Suprapubic skin (tissue), 4 donors: Measurements from ENCODE around the gene TRPM1. TPM values are rescaled to one million over a fixed set of nuclear protein-coding genes. Genes with fewer than 3 reads are reported as not detected.

Experiments
- DNase-seq, 2 donors: peaks; one replicate each; pipeline ENCODE4 v3.0.0-alpha.2; 2019; ENCODE audit warnings: low spot score in 2 of 2
- H3K27ac ChIP-seq: fragments of 200-600 bp; sonication (generic); one replicate; pipeline ENCODE4 v1.5.1; 2019
- H3K27me3 ChIP-seq: fragments of 200-600 bp; sonication (generic); one replicate; pipeline ENCODE4 v1.5.1; 2019
- H3K36me3 ChIP-seq: fragments of 200-600 bp; sonication (generic); one replicate; pipeline ENCODE4 v1.5.1; 2019
- H3K4me1 ChIP-seq: fragments of 200-600 bp; sonication (generic); one replicate; pipeline ENCODE4 v1.5.1; 2019
- H3K4me3 ChIP-seq: fragments of 200-600 bp; sonication (generic); one replicate; pipeline ENCODE4 v1.5.1; 2019; ENCODE audit warnings: mild to moderate bottlenecking
- H3K9me3 ChIP-seq: fragments of 200-600 bp; sonication (generic); one replicate; pipeline ENCODE4 v1.5.1; 2019
- EP300 ChIP-seq: sonication (generic); formaldehyde crosslinking; IDR thresholded peaks from one replicate; pipeline ENCODE4 v1.6.1; 2017; ENCODE audit warnings: antibody characterized with exemption
- POLR2A ChIP-seq, 2 donors: fragments of 450-650 bp; IDR thresholded peaks; one replicate each; pipeline ENCODE4 v1.6.1; 2017; ENCODE audit warnings: antibody characterized with exemption in 2 of 2, mild to moderate bottlenecking in 2 of 2, moderate library complexity in 2 of 2
- POLR2AphosphoS5 ChIP-seq, 3 donors: sonication (generic); formaldehyde crosslinking; IDR thresholded peaks; one replicate each; pipeline ENCODE4 v1.6.1; 2017; ENCODE audit warnings: antibody characterized with exemption in 3 of 3
- WGBS: methylation state at CpG from one replicate; pipeline ENCODE4 v1.1.5; 2018; 5-methylcytosine and 5-hydroxymethylcytosine counted together
- total RNA-seq, 4 donors: library from RNA; depleted of rRNA; stranded (reverse); fragments of >200 nt; gene quantifications; one replicate each; pipeline ENCODE4 v1.1.0, GENCODE V29; 2016
- TF ChIP-seq, protein P1 (sequence below), 2 donors: fragments of 200-600 bp in 1 of 2; fragments of 450-650 bp in 1 of 2; sonication (generic) in 1 of 2; IDR thresholded peaks; one replicate each; pipeline ENCODE4 v1.5.1; 2016 to 2019; ENCODE audit warnings: antibody characterized with exemption in 2 of 2, mild to moderate bottlenecking in 1 of 2, moderate library complexity in 1 of 2

TRPM1 gene
- total RNA-seq, 4 donors from 2014 or later, result 5.1 to 15.2 (median 10.2) TPM

DNA sequence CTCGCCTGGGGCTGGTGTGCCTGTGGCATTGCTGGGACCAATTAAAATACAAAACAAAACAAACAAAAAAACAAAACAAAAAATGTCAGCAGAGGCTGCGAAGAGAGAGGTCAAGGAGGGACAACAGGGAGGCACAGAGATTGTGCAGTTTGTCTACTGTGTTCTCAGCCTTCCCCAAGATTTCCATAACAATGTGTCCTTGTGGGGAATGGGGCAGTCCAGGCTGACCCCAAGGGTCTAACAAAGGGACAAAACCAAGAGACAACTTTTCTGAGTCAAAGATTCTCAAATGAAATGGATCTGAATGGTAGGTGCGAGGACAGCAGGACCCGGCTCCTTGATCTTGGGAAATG lies 46.4 kb upstream of the TRPM1 start:
- WGBS, result 83% methylated on average over 4 of the region's 4 CpGs
- Histone ChIP-seq H3K27ac (no peak overlapping the region), H3K27me3 (no peaks in the 10 kb centered on the region), H3K9me3 (no peaks in the 10 kb centered on the region), H3K4me3 (no peak overlapping the region), H3K4me1 (no peaks in the 10 kb centered on the region), H3K36me3 (no peaks in the 10 kb centered on the region)
- no peak for DNase-seq
- TF ChIP-seq POLR2AphosphoS5 (IDR thresholded peaks at IDR 0.05) (no peak), POLR2A (IDR thresholded peaks at IDR 0.05) (no peak), EP300 (no peak)
- TF ChIP-seq, protein P1, sequence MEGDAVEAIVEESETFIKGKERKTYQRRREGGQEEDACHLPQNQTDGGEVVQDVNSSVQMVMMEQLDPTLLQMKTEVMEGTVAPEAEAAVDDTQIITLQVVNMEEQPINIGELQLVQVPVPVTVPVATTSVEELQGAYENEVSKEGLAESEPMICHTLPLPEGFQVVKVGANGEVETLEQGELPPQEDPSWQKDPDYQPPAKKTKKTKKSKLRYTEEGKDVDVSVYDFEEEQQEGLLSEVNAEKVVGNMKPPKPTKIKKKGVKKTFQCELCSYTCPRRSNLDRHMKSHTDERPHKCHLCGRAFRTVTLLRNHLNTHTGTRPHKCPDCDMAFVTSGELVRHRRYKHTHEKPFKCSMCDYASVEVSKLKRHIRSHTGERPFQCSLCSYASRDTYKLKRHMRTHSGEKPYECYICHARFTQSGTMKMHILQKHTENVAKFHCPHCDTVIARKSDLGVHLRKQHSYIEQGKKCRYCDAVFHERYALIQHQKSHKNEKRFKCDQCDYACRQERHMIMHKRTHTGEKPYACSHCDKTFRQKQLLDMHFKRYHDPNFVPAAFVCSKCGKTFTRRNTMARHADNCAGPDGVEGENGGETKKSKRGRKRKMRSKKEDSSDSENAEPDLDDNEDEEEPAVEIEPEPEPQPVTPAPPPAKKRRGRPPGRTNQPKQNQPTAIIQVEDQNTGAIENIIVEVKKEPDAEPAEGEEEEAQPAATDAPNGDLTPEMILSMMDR (IDR thresholded peaks at IDR 0.05), result no peak

DNA sequence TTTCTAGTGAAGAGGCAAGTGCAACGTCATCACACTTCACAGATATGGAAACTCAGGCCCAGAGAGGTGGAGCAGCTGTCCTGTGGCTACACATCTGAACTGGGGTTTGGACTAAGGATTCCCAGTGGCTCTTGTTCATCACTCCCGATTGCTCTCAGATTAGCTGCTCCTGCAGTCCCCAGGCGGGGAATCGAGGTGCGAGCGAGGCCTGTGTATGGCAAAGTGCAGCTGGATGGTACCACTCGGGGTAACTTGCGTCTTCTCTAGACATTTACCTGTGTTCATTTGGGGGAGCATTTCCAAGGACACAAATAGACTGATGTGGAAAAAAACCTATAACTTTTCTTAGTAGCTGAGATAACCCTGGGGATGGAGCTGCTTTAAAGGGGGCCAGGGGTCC lies 45.9 kb upstream of the TRPM1 start:
- Histone ChIP-seq H3K4me1 (no peaks in the 10 kb centered on the region), H3K27me3 (no peaks in the 10 kb centered on the region), H3K36me3 (no peaks in the 10 kb centered on the region), H3K4me3 (no peak overlapping the region), H3K27ac (no peak overlapping the region), H3K9me3 (no peaks in the 10 kb centered on the region)
- WGBS, result 83% methylated on average over 8 of the region's 8 CpGs
- DNase-seq, result peak in 1 of 2 donors; percentile 40
- TF ChIP-seq, protein P1 (IDR thresholded peaks at IDR 0.05), result no peak
- TF ChIP-seq POLR2A (IDR thresholded peaks at IDR 0.05) (no peak), POLR2AphosphoS5 (IDR thresholded peaks at IDR 0.05) (no peak), EP300 (no peak)

DNA sequence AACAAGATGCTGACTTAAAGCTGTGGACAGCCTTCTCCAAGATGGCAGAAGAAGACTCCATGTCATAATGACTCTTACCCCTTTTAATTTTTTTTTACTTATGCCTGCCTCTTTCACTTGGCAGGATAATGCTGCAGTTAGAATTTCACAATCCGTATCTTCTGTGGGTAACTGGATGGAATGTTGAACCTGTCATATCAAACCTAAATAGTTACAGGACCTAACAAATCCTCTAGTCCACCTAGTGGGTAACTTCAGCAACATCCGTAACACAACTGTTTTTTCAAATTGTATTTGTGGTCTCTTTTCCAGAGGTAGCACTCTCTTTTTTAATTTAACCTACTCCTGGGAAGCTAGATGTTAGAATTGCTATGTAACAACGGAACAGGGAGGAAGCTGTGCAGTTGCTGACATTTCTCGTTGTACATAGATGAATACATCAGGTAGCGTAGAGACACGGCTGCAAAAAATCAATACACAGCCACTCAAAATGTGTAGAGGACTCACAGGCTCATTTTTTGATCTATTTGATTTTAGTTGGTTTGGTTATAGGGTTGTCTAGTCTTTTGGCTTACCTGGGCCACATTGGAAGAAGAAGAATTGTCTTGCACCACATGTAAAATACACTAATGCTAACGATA lies 43.9 kb upstream of the TRPM1 start:
- no peak for TF ChIP-seq POLR2AphosphoS5 (IDR thresholded peaks at IDR 0.05)
- TF ChIP-seq, protein P1 (IDR thresholded peaks at IDR 0.05), result no peak
- no peak for TF ChIP-seq EP300
- no peak for TF ChIP-seq POLR2A (IDR thresholded peaks at IDR 0.05)
- Histone ChIP-seq H3K36me3 (no peaks in the 10 kb centered on the region), H3K9me3 (no peaks in the 10 kb centered on the region), H3K4me1 (no peaks in the 10 kb centered on the region), H3K27ac (no peak overlapping the region), H3K4me3 (no peak overlapping the region), H3K27me3 (no peaks in the 10 kb centered on the region)
- 81% methylated on average over 7 of the region's 7 CpGs for WGBS
- no peak for DNase-seq

DNA sequence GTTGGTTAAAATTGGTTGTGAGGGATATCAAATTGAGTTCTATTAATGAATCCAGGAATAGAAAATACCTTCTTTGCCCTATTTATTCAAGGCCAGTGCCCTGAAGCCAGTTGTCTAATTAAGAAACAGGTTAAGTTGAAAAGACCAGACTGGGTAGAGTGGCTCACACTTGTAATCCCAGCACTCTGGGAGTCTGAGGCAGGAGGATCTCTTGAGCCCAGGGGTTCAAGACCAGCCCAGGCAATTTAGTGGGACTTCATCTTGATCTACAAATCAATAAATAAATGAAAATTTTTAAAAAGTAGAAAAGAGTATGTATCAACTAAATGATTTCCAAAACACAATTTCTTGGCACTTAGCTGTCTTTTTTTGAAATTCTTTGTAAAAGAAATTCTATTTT lies 40.3 kb upstream of the TRPM1 start:
- no peak overlapping the region for H3K4me3 ChIP-seq
- no peaks in the 10 kb centered on the region for H3K4me1 ChIP-seq
- no peaks in the 10 kb centered on the region for H3K27me3 ChIP-seq
- no peak overlapping the region for H3K27ac ChIP-seq
- no peaks in the 10 kb centered on the region for H3K9me3 ChIP-seq
- DNase-seq, result no peak
- TF ChIP-seq POLR2A (IDR thresholded peaks at IDR 0.05) (no peak), EP300 (no peak), POLR2AphosphoS5 (IDR thresholded peaks at IDR 0.05) (no peak)
- TF ChIP-seq, protein P1 (IDR thresholded peaks at IDR 0.05), result no peak
- H3K36me3 ChIP-seq, result no peaks in the 10 kb centered on the region

DNA sequence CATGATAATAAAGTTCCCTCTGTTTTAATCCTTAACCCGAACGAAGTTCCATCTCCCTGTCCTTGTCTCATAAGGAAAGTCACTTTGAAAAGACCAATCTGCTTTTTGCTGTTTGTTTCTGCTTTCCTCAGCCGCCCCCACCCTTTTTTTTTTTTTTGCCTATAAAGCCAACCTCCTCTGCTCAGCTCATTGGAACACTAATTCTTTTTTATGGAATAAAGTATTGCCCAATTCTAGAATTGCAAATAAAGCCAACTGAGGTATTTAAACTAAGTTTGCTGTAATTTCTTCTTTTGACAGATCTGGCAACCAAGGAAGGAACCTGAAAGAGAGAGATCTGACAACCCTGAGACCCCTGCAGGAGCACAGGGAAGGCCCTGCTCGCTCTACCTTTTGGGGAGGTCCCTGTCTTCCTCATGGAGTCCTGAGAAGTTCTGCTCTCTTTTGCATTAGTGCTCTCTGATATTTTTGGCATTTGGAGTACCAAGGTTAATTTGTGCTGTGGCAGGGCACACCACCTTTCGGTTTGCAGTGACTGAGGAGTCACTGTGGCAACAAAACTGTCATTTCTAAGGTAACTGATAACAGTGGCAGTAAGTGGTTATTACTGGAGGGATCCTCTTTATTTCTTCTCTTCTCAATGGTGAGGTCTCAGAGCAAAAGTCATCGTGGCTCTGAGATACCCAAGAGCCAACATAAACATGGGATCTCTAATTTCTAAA lies 35.2 kb upstream of the TRPM1 start:
- 69% methylated on average over 6 of the region's 6 CpGs for WGBS
- H3K4me1 ChIP-seq, result no peaks in the 10 kb centered on the region
- DNase-seq, result no peak
- no peak overlapping the region for H3K27ac ChIP-seq
- no peaks in the 10 kb centered on the region for H3K27me3 ChIP-seq
- H3K9me3 ChIP-seq, result no peaks in the 10 kb centered on the region
- TF ChIP-seq EP300 (no peak), POLR2AphosphoS5 (IDR thresholded peaks at IDR 0.05) (no peak), POLR2A (IDR thresholded peaks at IDR 0.05) (no peak)
- TF ChIP-seq, protein P1 (IDR thresholded peaks at IDR 0.05), result no peak
- H3K36me3 ChIP-seq, result no peaks in the 10 kb centered on the region
- no peak overlapping the region for H3K4me3 ChIP-seq
